HepG2 (cell line): ENCODE data around the gene TARDBP. TPM values are rescaled to one million over a fixed set of nuclear protein-coding genes. Genes with fewer than 3 reads are reported as not detected.

Source experiments
- ATAC-seq: fragments of 200-7000 bp; cut with Tn5 transposase; 3 replicates; pipeline ENCODE4 v1.9.1; 2020; ENCODE audit warnings: mild to moderate bottlenecking, moderate library complexity
- BruUV-seq: library from RNA; stranded (reverse); fragments of 400-500 nt; replicated peaks from 2 replicates; lab custom pipeline; 2021; lab: Mats Ljungman, UMichigan
- CTCF ChIA-PET: fragments of 300-600 bp; formaldehyde crosslinking; extraction: SDS; loops from one replicate; lab custom pipeline; 2021; ENCODE audit warnings: low total read pairs, inconsistent platforms, low intra/inter-chr PET ratio; lab: Yijun Ruan, JAX
- POLR2A ChIA-PET: fragments of 350-600 bp; sonication (Branson Sonifier 250); formaldehyde crosslinking; loops from one replicate; lab custom pipeline; 2020; ENCODE audit warnings: antibody characterized with exemption, inconsistent platforms; lab: Yijun Ruan, JAX
- DNase-seq: peaks from one replicate; pipeline ENCODE4 v3.0.0-alpha.2; 2015; ENCODE audit warnings: low spot score
- FAIRE-seq: peaks from 3 replicates; lab custom pipeline; 2011; peaks lifted over from hg19 to GRCh38; lab: Jason Lieb, UNC
- H2AFZ ChIP-seq: one replicate; pipeline ENCODE4 v1.6.1; 2011; ENCODE audit warnings: low read length, inconsistent platforms
- H3K27ac ChIP-seq: fragments of 300-600 bp; 3 replicates; pipeline ENCODE4 v1.8.0; 2011; ENCODE audit warnings: mixed run types, mild to moderate bottlenecking, mixed read lengths, low read length, inconsistent platforms; ENCODE audit not compliant: insufficient read depth; ENCODE audit errors: extremely low read length
- H3K27me3 ChIP-seq, 2 experiments: fragments of 200-600 bp in 1 of 2; 2 replicates in 1 of 2; 3 replicates in 1 of 2; pipeline versions ENCODE4 v1.6.0 to v1.8.0; 2011; ENCODE audit warnings: low read length in 2 of 2, mild to moderate bottlenecking in 2 of 2, moderate library complexity in 2 of 2, inconsistent platforms in 1 of 2; ENCODE audit not compliant: insufficient read depth in 2 of 2, control insufficient read depth in 1 of 2
- H3K36me3 ChIP-seq, 2 experiments: fragments of 200-600 bp in 1 of 2; replicated peaks in 1 of 2; 2 replicates in 1 of 2; 3 replicates in 1 of 2; pipeline versions ENCODE4 v1.5.1 to v1.8.0; 2011; ENCODE audit warnings: low read length in 2 of 2, inconsistent platforms in 1 of 2; ENCODE audit not compliant: insufficient read depth in 2 of 2, control insufficient read depth in 1 of 2
- H3K4me1 ChIP-seq: 2 replicates; pipeline ENCODE4 v1.5.1; 2012; ENCODE audit warnings: low read length, inconsistent platforms; ENCODE audit not compliant: insufficient read depth
- H3K4me2 ChIP-seq: 2 replicates; pipeline ENCODE4 v1.6.0; 2011; ENCODE audit warnings: low read depth, low read length, inconsistent platforms
- H3K4me3 ChIP-seq, 3 experiments: fragments of 200-600 bp in 1 of 3; sonication (generic), shearing (Covaris generic) in 1 of 3; replicated peaks in 1 of 3; 2 replicates each; pipeline ENCODE4 v1.5.1; 2011 to 2016; ENCODE audit warnings: low read length in 3 of 3, inconsistent platforms in 2 of 3, low read depth in 2 of 3, mild to moderate bottlenecking in 2 of 3, control low read depth in 1 of 3, mixed read lengths in 1 of 3; ENCODE audit not compliant: insufficient read depth in 1 of 3
- H3K79me2 ChIP-seq: one replicate; pipeline ENCODE4 v1.6.1; 2011; ENCODE audit warnings: low read length, inconsistent platforms; ENCODE audit not compliant: insufficient read depth
- H3K9ac ChIP-seq: 2 replicates; pipeline ENCODE4 v1.6.0; 2011; ENCODE audit warnings: mild to moderate bottlenecking, low read depth, low read length, inconsistent platforms; ENCODE audit not compliant: insufficient read depth
- H3K9me3 ChIP-seq: 2 replicates; pipeline ENCODE4 v1.5.1; 2012; ENCODE audit warnings: mild to moderate bottlenecking, low read length
- H4K20me1 ChIP-seq: 2 replicates; pipeline ENCODE4 v1.6.0; 2011; ENCODE audit warnings: inconsistent platforms, mild to moderate bottlenecking, low read length, moderate library complexity; ENCODE audit not compliant: insufficient read depth
- HNF4A ChIP-seq: sonication (generic); formaldehyde crosslinking; IDR thresholded peaks from 2 replicates; pipeline ENCODE4 v1.4.0; 2020; ENCODE audit warnings: missing genetic modification reagents
- POLR2AphosphoS2 ChIP-seq: IDR thresholded peaks from 2 replicates; pipeline ENCODE4 v1.6.1; 2011; ENCODE audit warnings: low read depth, low read length, improper control_type of control experiment
- RAD21 ChIP-seq: fragments of 450-650 bp; formaldehyde crosslinking; IDR thresholded peaks from 2 replicates; pipeline ENCODE4 v1.5.0; 2020; ENCODE audit warnings: mild to moderate bottlenecking
- ZFX ChIP-seq: sonication (generic); formaldehyde crosslinking; IDR thresholded peaks from 2 replicates; pipeline ENCODE4 v1.4.0; 2020; ENCODE audit warnings: mild to moderate bottlenecking, low read depth, missing genetic modification reagents, moderate library complexity
- ZNF205 ChIP-seq: IDR thresholded peaks from 2 replicates; pipeline ENCODE4 v1.6.1; 2018; ENCODE audit warnings: missing biosample characterization, missing genetic modification reagents
- ZNF317 ChIP-seq: sonication (generic); formaldehyde crosslinking; IDR thresholded peaks from 2 replicates; pipeline ENCODE4 v1.5.0; 2020; ENCODE audit warnings: mild to moderate bottlenecking, missing genetic modification reagents
- ZNF558 ChIP-seq: sonication (generic); formaldehyde crosslinking; IDR thresholded peaks from 2 replicates; pipeline ENCODE4 v1.9.0; 2022; ENCODE audit warnings: mild to moderate bottlenecking, missing genetic modification reagents, borderline replicate concordance
- ZNF598 ChIP-seq: sonication (generic); formaldehyde crosslinking; IDR thresholded peaks from 2 replicates; pipeline ENCODE4 v1.5.1; 2020; ENCODE audit warnings: mild to moderate bottlenecking, missing genetic modification reagents, borderline replicate concordance
- WGBS: methylation state at CpG from one replicate; pipeline ENCODE4 v1.1.6; 2017; ENCODE audit warnings: low lambda C conversion rate; 5-methylcytosine and 5-hydroxymethylcytosine counted together
- in situ Hi-C: cut with HindIII; loops from 2 replicates; pipeline ENCODE4 v1.10.0; 2017; ENCODE audit warnings: low pct_unique_long_range_greater_than_20kb; ENCODE audit not compliant: extremely low pct_ligation_motif_present
- intact Hi-C: fragments of 100-400 bp; cut with micrococcal nuclease; formaldehyde crosslinking; loops from one replicate; pipeline ENCODE4 v1.10.0; 2022; ENCODE audit not compliant: unreplicated experiment
- polyA plus RNA-seq, 8 experiments: library from polyadenylated mRNA; depleted of rRNA in 3 of 8; stranded (reverse) in 7 of 8; unstranded in 1 of 8; fragments of >200 nt; fragmentation: Illumina TruSeq in 4 of 8; extraction: Trizol in 4 of 8; gene quantifications; 2 replicates each; pipeline versions ENCODE4 v1.2.1 to v1.2.3, GENCODE V29; 2011 to 2016; ENCODE audit warnings: low read depth in 4 of 8, missing spikeins in 1 of 8, mixed read lengths in 1 of 8; ENCODE audit not compliant: insufficient read depth in 1 of 8
- total RNA-seq, 5 experiments: library from RNA; depleted of rRNA; stranded (reverse); fragments of >200 nt; fragmentation: Illumina TruSeq; extraction: Trizol; gene quantifications; 2 replicates each; pipeline ENCODE4 v1.2.3, GENCODE V29; 2016; ENCODE audit warnings: low read depth in 1 of 5
- TF ChIP-seq, protein P1 (sequence below): sonication (generic); formaldehyde crosslinking; IDR thresholded peaks from 2 replicates; pipeline ENCODE4; 2020; ENCODE audit warnings: missing genetic modification reagents, mild to moderate bottlenecking, borderline replicate concordance
- TF ChIP-seq, protein P2 (sequence below): sonication (generic); formaldehyde crosslinking; IDR thresholded peaks from 2 replicates; pipeline ENCODE4 v1.5.0; 2020; ENCODE audit warnings: missing genetic modification reagents, mild to moderate bottlenecking, borderline replicate concordance
- TF ChIP-seq, protein P3 (sequence below): sonication (generic); formaldehyde crosslinking; IDR thresholded peaks from 2 replicates; pipeline ENCODE4 v1.4.0; 2020; ENCODE audit warnings: mild to moderate bottlenecking, missing genetic modification reagents, borderline replicate concordance

Gene TARDBP
- total and polyA plus RNA-seq, 2 of the 13 experiments (the other 11 are each of a cell fraction or from before 2014, with no cell fraction given), result 62.4 to 93.0 TPM

DNA sequence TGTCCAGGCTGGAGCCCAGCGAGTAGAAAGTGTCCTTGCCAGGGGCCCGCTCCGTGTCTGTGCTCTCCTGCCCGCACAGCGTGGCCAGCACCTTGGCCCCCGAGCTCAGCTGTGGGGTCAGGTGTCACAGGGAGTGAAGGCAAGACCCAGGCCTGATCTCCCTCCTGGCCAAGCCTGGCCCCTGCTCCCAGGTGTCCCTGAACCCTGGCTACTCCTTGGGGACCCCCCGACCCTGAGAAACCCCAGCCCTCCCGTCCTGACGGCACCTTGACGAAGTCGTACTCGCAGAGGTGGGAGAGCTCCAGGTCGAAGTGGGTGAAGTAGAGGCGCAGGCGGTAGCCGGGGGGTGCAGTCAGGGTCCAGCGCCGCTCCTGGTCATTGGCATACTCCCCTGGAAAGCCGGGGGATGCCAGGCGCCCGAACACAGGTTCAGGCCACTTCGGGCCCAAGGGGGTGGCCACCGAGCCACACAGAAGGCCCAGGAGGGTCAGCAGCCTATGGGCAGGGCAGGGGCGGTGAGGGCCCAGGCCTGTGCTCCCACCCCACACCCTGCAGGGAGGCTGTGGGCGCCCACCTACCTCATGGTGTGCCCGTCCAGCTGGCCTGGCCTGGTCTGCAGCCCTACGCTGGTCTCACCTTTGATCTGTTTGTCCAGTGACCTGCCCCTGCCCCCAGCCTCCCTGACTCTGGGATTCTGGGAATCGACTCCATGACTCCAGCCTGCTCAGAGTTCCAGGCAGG, 34.3 kb downstream of the TARDBP start, which contains the start of gene MASP2:
MASP2 (minus strand) TSS at position 615 of the 741 bp plus-strand sequence; CDS start at position 583, 32 bp downstream.
- CTCF ChIA-PET, result no interaction called here
- Histone ChIP-seq H4K20me1 (no peaks in the 10 kb centered on the region), H3K9me3 (no peaks in the 10 kb centered on the region), H3K4me3 (peak within 1 kb of the TSS; percentile 57 to 72 (median 62)), H3K79me2 (no peaks in the 10 kb centered on the region), H3K36me3 (no peaks in the 10 kb centered on the region), H3K9ac (peak within 1 kb of the TSS; percentile 76), H3K27me3 (no peaks in the 10 kb centered on the region), H2AFZ (no peak within 1 kb of the TSS), H3K4me1 (peaks cover 34% of the 10 kb centered on the region), H3K4me2 (peak within 1 kb of the TSS; percentile 80), H3K27ac (peak within 1 kb of the TSS; percentile 85)
- 13% methylated on average over 3 of the region's 28 CpGs for WGBS
- in situ Hi-C loops (loop anchor here (25.0 kb wide), 1 partner anchor 591 kb away; no protein-coding TSS in a partner anchor), intact Hi-C loops (no loop called here)
- ATAC-seq (peak; percentile 86), DNase-seq (peak; percentile 78), FAIRE-seq (peak; percentile 52)
- POLR2A ChIA-PET, result interaction anchor here (1.3 to 3.0 kb wide), 6 partner anchors 9 to 53 kb away, joined by 3 to 18 read pairs (median 12); partner anchors contain the start of genes EXOSC10, SRM and TARDBP
- TSS peak; percentile 76 for BruUV-seq
- TF ChIP-seq ZNF558 (CRISPR knock-in tag), result 0 out of 2 replicates have a peak, but pooled peaks have one; percentile 66
- no peak for TF ChIP-seq ZNF317 (CRISPR knock-in tag)
- no peak for TF ChIP-seq POLR2AphosphoS2
- peak; percentile 89 for TF ChIP-seq ZFX
- TF ChIP-seq ZNF205, result no peak
- TF ChIP-seq, protein P1, sequence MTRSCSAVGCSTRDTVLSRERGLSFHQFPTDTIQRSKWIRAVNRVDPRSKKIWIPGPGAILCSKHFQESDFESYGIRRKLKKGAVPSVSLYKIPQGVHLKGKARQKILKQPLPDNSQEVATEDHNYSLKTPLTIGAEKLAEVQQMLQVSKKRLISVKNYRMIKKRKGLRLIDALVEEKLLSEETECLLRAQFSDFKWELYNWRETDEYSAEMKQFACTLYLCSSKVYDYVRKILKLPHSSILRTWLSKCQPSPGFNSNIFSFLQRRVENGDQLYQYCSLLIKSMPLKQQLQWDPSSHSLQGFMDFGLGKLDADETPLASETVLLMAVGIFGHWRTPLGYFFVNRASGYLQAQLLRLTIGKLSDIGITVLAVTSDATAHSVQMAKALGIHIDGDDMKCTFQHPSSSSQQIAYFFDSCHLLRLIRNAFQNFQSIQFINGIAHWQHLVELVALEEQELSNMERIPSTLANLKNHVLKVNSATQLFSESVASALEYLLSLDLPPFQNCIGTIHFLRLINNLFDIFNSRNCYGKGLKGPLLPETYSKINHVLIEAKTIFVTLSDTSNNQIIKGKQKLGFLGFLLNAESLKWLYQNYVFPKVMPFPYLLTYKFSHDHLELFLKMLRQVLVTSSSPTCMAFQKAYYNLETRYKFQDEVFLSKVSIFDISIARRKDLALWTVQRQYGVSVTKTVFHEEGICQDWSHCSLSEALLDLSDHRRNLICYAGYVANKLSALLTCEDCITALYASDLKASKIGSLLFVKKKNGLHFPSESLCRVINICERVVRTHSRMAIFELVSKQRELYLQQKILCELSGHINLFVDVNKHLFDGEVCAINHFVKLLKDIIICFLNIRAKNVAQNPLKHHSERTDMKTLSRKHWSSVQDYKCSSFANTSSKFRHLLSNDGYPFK (CRISPR knock-in tag), result no peak; the same call in 1 of the 2 replicates
- peak; percentile 82; the same call in 1 of the 2 replicates for TF ChIP-seq ZNF598 (CRISPR knock-in tag)
- TF ChIP-seq HNF4A (CRISPR knock-in tag), result peak; percentile 93
- TF ChIP-seq, protein P2, sequence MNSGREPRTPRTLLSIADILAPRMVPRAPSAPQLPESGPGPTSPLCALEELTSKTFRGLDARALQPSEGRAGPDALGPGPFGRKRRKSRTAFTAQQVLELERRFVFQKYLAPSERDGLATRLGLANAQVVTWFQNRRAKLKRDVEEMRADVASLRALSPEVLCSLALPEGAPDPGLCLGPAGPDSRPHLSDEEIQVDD (CRISPR knock-in tag), result no peak
- TF ChIP-seq RAD21, result no peak; the same call in none of the 2 replicates
- TF ChIP-seq, protein P3, sequence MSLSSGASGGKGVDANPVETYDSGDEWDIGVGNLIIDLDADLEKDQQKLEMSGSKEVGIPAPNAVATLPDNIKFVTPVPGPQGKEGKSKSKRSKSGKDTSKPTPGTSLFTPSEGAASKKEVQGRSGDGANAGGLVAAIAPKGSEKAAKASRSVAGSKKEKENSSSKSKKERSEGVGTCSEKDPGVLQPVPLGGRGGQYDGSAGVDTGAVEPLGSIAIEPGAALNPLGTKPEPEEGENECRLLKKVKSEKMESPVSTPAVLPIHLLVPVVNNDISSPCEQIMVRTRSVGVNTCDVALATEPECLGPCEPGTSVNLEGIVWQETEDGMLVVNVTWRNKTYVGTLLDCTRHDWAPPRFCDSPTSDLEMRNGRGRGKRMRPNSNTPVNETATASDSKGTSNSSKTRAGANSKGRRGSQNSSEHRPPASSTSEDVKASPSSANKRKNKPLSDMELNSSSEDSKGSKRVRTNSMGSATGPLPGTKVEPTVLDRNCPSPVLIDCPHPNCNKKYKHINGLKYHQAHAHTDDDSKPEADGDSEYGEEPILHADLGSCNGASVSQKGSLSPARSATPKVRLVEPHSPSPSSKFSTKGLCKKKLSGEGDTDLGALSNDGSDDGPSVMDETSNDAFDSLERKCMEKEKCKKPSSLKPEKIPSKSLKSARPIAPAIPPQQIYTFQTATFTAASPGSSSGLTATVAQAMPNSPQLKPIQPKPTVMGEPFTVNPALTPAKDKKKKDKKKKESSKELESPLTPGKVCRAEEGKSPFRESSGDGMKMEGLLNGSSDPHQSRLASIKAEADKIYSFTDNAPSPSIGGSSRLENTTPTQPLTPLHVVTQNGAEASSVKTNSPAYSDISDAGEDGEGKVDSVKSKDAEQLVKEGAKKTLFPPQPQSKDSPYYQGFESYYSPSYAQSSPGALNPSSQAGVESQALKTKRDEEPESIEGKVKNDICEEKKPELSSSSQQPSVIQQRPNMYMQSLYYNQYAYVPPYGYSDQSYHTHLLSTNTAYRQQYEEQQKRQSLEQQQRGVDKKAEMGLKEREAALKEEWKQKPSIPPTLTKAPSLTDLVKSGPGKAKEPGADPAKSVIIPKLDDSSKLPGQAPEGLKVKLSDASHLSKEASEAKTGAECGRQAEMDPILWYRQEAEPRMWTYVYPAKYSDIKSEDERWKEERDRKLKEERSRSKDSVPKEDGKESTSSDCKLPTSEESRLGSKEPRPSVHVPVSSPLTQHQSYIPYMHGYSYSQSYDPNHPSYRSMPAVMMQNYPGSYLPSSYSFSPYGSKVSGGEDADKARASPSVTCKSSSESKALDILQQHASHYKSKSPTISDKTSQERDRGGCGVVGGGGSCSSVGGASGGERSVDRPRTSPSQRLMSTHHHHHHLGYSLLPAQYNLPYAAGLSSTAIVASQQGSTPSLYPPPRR, result peak; percentile 49; the same call in 1 of the 2 replicates
